ENCODE data around the gene CAMTA1.
A peak's percentile ranks its signal among the peaks of the same experiment; 100 is the strongest.

CAMTA1 gene

GRCh38 chr1:7174980-7175906 is 390.0 kb downstream of the CAMTA1 start:
- no peak for DNase-seq

- no peak for DNase-seq
Observed at GRCh38 chr1:7177021-7177420, 391.8 kb downstream of the CAMTA1 start.

- DNase-seq, result no peak
Observed at GRCh38 chr1:7177438-7178146, 392.3 kb downstream of the CAMTA1 start.

GRCh38 chr1:7178336-7178735 is 393.1 kb downstream of the CAMTA1 start:
- DNase-seq, result no peak

- DNase-seq, result no peak
Observed at GRCh38 chr1:7178741-7179140, 393.5 kb downstream of the CAMTA1 start.

GRCh38 chr1:7185721-7186120 is 400.5 kb downstream of the CAMTA1 start:
- no peak for DNase-seq

GRCh38 chr1:7186382-7187111 is 401.3 kb downstream of the CAMTA1 start:
- DNase-seq, result peak; percentile 67

GRCh38 chr1:7187112-7187493 is 401.8 kb downstream of the CAMTA1 start:
- no peak for DNase-seq

- DNase-seq, result no peak
Observed at GRCh38 chr1:7190261-7190660, 405.0 kb downstream of the CAMTA1 start.

- no peak for DNase-seq
Observed at GRCh38 chr1:7192453-7192852, 407.2 kb downstream of the CAMTA1 start.

- no peak for DNase-seq
Observed at GRCh38 chr1:7196036-7196911, 411.0 kb downstream of the CAMTA1 start.

- DNase-seq, result no peak
Observed at GRCh38 chr1:7198664-7199063, 413.4 kb downstream of the CAMTA1 start.

- no peak for DNase-seq
Observed at GRCh38 chr1:7199077-7199779, 414.0 kb downstream of the CAMTA1 start.

- peak; percentile 72 for DNase-seq
Observed at GRCh38 chr1:7207875-7208646, 422.8 kb downstream of the CAMTA1 start.

GRCh38 chr1:7208647-7209180 is 423.5 kb downstream of the CAMTA1 start:
- no peak for DNase-seq

- DNase-seq, result no peak
Observed at GRCh38 chr1:7209336-7209735, 424.1 kb downstream of the CAMTA1 start.

GRCh38 chr1:7218210-7218832 is 433.1 kb downstream of the CAMTA1 start:
- DNase-seq, result peak; percentile 40

GRCh38 chr1:7219031-7219430 is 433.8 kb downstream of the CAMTA1 start:
- peak; percentile 6 for DNase-seq

GRCh38 chr1:7220007-7220406 is 434.8 kb downstream of the CAMTA1 start:
- no peak for DNase-seq

- no peak for DNase-seq
Observed at GRCh38 chr1:7220712-7221252, 435.5 kb downstream of the CAMTA1 start.

Data from NCI-H1105 (cell line).